Liver (tissue), 3 donors: ENCODE results near the gene TRIM29.

Experiments
- NR2F2 ChIP-seq: IDR thresholded peaks from 2 replicates; pipeline ENCODE4 v1.6.1; 2016; ENCODE audit warnings: antibody characterized with exemption
- RAD21 ChIP-seq, 2 donors: IDR thresholded peaks; 2 replicates each; pipeline ENCODE4 v1.6.1; 2016; ENCODE audit warnings: antibody characterized with exemption in 2 of 2, mild to moderate bottlenecking in 2 of 2
- SP1 ChIP-seq: IDR thresholded peaks from 2 replicates; pipeline ENCODE4 v1.6.1; 2018; ENCODE audit warnings: antibody characterized with exemption, mild to moderate bottlenecking
- TAF1 ChIP-seq: conservative IDR thresholded peaks from 2 replicates; pipeline ENCODE4 v1.6.1; 2016; ENCODE audit warnings: antibody characterized with exemption, mild to moderate bottlenecking
- TF ChIP-seq, protein P1 (sequence below): fragments of 150-350 bp; IDR thresholded peaks from 2 replicates; pipeline ENCODE4 v1.5.1; 2017; ENCODE audit warnings: improper control_type of control experiment, low read depth, low read length; ENCODE audit not compliant: missing input control
- TF ChIP-seq, protein P2 (sequence below): IDR thresholded peaks from 2 replicates; pipeline ENCODE4 v1.6.1; 2016; ENCODE audit warnings: antibody characterized with exemption
- TF ChIP-seq, protein P3 (sequence below): IDR thresholded peaks from 2 replicates; pipeline ENCODE4 v1.6.1; 2016; ENCODE audit warnings: antibody characterized with exemption
- TF ChIP-seq, protein P4 (sequence below): IDR thresholded peaks from 2 replicates; pipeline ENCODE4 v1.6.1; 2016; ENCODE audit warnings: antibody characterized with exemption, mild to moderate bottlenecking
- TF ChIP-seq, protein P5 (sequence below): IDR thresholded peaks from 2 replicates; pipeline ENCODE4 v1.6.1; 2016; ENCODE audit warnings: antibody characterized with exemption
- donor health status: healthy.
- donor health status: healthy.

DNA sequence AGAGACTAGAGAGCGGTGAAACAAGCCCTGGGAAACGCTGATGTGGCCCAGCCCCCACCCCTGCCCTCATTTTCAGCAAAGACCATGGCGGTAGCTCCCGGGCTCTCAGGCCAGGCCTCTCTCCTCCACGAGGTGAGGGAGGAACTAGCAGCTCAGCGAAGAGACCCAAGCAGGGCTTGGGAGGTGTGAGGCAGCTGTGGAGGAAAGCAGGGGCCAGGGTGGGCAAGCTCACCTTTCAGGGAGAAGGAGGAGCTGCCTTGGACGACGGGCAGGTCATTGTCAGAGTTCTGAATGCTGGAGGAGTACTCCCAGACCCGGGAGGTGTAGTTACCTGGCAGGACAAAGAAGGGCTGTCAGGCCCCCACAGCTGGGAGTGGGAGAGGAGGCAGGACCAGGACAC is 19.9 kb downstream of the TRIM29 start:
- no peak for TF ChIP-seq TAF1
- TF ChIP-seq, protein P1, sequence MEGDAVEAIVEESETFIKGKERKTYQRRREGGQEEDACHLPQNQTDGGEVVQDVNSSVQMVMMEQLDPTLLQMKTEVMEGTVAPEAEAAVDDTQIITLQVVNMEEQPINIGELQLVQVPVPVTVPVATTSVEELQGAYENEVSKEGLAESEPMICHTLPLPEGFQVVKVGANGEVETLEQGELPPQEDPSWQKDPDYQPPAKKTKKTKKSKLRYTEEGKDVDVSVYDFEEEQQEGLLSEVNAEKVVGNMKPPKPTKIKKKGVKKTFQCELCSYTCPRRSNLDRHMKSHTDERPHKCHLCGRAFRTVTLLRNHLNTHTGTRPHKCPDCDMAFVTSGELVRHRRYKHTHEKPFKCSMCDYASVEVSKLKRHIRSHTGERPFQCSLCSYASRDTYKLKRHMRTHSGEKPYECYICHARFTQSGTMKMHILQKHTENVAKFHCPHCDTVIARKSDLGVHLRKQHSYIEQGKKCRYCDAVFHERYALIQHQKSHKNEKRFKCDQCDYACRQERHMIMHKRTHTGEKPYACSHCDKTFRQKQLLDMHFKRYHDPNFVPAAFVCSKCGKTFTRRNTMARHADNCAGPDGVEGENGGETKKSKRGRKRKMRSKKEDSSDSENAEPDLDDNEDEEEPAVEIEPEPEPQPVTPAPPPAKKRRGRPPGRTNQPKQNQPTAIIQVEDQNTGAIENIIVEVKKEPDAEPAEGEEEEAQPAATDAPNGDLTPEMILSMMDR = no peak
- TF ChIP-seq NR2F2 = no peak
- TF ChIP-seq RAD21 (IDR thresholded peaks at IDR 0.05) = no peak
- TF ChIP-seq, protein P2, sequence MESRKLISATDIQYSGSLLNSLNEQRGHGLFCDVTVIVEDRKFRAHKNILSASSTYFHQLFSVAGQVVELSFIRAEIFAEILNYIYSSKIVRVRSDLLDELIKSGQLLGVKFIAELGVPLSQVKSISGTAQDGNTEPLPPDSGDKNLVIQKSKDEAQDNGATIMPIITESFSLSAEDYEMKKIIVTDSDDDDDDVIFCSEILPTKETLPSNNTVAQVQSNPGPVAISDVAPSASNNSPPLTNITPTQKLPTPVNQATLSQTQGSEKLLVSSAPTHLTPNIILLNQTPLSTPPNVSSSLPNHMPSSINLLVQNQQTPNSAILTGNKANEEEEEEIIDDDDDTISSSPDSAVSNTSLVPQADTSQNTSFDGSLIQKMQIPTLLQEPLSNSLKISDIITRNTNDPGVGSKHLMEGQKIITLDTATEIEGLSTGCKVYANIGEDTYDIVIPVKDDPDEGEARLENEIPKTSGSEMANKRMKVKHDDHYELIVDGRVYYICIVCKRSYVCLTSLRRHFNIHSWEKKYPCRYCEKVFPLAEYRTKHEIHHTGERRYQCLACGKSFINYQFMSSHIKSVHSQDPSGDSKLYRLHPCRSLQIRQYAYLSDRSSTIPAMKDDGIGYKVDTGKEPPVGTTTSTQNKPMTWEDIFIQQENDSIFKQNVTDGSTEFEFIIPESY = no peak
- TF ChIP-seq, protein P3, sequence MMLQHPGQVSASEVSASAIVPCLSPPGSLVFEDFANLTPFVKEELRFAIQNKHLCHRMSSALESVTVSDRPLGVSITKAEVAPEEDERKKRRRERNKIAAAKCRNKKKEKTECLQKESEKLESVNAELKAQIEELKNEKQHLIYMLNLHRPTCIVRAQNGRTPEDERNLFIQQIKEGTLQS = no peak
- TF ChIP-seq, protein P4, sequence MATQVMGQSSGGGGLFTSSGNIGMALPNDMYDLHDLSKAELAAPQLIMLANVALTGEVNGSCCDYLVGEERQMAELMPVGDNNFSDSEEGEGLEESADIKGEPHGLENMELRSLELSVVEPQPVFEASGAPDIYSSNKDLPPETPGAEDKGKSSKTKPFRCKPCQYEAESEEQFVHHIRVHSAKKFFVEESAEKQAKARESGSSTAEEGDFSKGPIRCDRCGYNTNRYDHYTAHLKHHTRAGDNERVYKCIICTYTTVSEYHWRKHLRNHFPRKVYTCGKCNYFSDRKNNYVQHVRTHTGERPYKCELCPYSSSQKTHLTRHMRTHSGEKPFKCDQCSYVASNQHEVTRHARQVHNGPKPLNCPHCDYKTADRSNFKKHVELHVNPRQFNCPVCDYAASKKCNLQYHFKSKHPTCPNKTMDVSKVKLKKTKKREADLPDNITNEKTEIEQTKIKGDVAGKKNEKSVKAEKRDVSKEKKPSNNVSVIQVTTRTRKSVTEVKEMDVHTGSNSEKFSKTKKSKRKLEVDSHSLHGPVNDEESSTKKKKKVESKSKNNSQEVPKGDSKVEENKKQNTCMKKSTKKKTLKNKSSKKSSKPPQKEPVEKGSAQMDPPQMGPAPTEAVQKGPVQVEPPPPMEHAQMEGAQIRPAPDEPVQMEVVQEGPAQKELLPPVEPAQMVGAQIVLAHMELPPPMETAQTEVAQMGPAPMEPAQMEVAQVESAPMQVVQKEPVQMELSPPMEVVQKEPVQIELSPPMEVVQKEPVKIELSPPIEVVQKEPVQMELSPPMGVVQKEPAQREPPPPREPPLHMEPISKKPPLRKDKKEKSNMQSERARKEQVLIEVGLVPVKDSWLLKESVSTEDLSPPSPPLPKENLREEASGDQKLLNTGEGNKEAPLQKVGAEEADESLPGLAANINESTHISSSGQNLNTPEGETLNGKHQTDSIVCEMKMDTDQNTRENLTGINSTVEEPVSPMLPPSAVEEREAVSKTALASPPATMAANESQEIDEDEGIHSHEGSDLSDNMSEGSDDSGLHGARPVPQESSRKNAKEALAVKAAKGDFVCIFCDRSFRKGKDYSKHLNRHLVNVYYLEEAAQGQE = no peak
- TF ChIP-seq, protein P5, sequence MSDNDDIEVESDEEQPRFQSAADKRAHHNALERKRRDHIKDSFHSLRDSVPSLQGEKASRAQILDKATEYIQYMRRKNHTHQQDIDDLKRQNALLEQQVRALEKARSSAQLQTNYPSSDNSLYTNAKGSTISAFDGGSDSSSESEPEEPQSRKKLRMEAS = no peak
- TF ChIP-seq SP1 = no peak
